ENCODE measurements around the gene AS3MT. TPM values are rescaled to one million over a fixed set of nuclear protein-coding genes. Genes with fewer than 3 reads are reported as not detected.

AS3MT gene
- total RNA-seq, 1 experiment from 2014 or later, result 5.2 TPM

DNA sequence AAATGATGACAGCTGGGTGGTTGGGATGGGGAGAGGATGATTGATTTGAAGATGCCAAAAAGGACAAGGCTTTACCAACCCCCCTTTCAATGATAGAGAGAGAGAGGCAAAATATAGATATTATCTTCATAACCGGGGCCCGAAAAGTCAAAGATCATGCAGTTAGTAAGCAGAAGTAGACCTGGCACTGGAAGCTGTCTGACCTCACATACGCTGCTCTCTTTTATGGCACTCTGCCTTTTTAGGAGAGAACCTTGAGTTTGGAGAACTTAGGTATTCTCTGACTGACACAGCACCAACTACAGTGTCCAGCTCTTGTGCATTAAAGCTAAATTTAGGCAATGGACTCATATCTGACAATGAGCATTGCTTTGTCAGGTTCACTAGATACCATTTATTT is 79.5 kb downstream of the AS3MT start:
- BruUV-seq (replicated peaks), result no TSS peak
- ChIA-PET CTCF (no interaction called here), POLR2A (ENCODE audit: low non-redundant PET) (no interaction called here)
- no peaks in the 10 kb centered on the region for H3K4me1 ChIP-seq (ENCODE audit: insufficient read depth, low read length, poor library complexity, severe bottlenecking)
- H3K36me3 ChIP-seq (ENCODE audit: insufficient read depth, low read length, poor library complexity, severe bottlenecking), result no peaks in the 10 kb centered on the region
- H3K4me3 ChIP-seq (ENCODE audit: low read depth, low read length, poor library complexity, severe bottlenecking), result no peak overlapping the region
- intact Hi-C loops (cut with micrococcal nuclease; ENCODE audit: unreplicated experiment), result no loop called here
- H3K27ac ChIP-seq (ENCODE audit: low read depth, low read length, poor library complexity, severe bottlenecking), result no peak overlapping the region
- H3K27me3 ChIP-seq (replicated peaks; ENCODE audit: insufficient read depth, low read depth, low read length, poor library complexity), result no peaks in the 10 kb centered on the region
- TF ChIP-seq EZH2 (IDR thresholded peaks at IDR 0.05; ENCODE audit: borderline replicate concordance, low read depth, low read length, poor library complexity, severe bottlenecking), result no peak
- TF ChIP-seq, protein P1, sequence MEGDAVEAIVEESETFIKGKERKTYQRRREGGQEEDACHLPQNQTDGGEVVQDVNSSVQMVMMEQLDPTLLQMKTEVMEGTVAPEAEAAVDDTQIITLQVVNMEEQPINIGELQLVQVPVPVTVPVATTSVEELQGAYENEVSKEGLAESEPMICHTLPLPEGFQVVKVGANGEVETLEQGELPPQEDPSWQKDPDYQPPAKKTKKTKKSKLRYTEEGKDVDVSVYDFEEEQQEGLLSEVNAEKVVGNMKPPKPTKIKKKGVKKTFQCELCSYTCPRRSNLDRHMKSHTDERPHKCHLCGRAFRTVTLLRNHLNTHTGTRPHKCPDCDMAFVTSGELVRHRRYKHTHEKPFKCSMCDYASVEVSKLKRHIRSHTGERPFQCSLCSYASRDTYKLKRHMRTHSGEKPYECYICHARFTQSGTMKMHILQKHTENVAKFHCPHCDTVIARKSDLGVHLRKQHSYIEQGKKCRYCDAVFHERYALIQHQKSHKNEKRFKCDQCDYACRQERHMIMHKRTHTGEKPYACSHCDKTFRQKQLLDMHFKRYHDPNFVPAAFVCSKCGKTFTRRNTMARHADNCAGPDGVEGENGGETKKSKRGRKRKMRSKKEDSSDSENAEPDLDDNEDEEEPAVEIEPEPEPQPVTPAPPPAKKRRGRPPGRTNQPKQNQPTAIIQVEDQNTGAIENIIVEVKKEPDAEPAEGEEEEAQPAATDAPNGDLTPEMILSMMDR (conservative IDR thresholded peaks at IDR 0.05; ENCODE audit: low read depth, low read length), result no peak
- DNase-seq (ENCODE audit: low spot score), result no peak
- no peaks in the 10 kb centered on the region for H3K9me3 ChIP-seq (ENCODE audit: low read depth, low read length, poor library complexity, severe bottlenecking)

DNA sequence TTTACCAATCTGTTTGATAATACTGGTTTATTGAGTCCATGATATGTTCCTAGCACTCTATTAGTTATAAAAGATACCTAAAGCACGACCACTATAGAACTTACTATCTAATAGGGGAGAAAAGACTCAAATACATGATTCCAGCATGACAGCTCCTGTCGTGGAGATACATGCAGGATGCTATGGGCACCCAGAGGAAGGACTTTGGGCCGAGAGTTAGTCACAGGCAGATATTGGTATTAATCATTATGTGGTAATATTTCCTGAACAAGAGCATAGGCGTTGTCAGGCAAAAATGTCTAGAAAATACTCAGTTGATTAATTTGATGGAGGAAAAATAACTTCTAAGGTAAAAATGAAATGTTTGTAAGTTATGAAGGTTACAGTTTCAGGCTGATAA is 80.6 kb downstream of the AS3MT start:
- Histone ChIP-seq H3K36me3 (ENCODE audit: insufficient read depth, low read length, poor library complexity, severe bottlenecking) (no peaks in the 10 kb centered on the region), H3K4me1 (ENCODE audit: insufficient read depth, low read length, poor library complexity, severe bottlenecking) (no peaks in the 10 kb centered on the region), H3K27me3 (replicated peaks; ENCODE audit: insufficient read depth, low read depth, low read length, poor library complexity) (no peaks in the 10 kb centered on the region), H3K27ac (ENCODE audit: low read depth, low read length, poor library complexity, severe bottlenecking) (no peak overlapping the region), H3K4me3 (ENCODE audit: low read depth, low read length, poor library complexity, severe bottlenecking) (no peak overlapping the region), H3K9me3 (ENCODE audit: low read depth, low read length, poor library complexity, severe bottlenecking) (no peaks in the 10 kb centered on the region)
- no TSS peak for BruUV-seq (replicated peaks)
- DNase-seq (ENCODE audit: low spot score), result no peak
- CTCF ChIA-PET, result no interaction called here
- no peak for TF ChIP-seq EZH2 (IDR thresholded peaks at IDR 0.05; ENCODE audit: borderline replicate concordance, low read depth, low read length, poor library complexity, severe bottlenecking)
- intact Hi-C loops (cut with micrococcal nuclease; ENCODE audit: unreplicated experiment), result no loop called here
- POLR2A ChIA-PET (ENCODE audit: low non-redundant PET), result no interaction called here

DNA sequence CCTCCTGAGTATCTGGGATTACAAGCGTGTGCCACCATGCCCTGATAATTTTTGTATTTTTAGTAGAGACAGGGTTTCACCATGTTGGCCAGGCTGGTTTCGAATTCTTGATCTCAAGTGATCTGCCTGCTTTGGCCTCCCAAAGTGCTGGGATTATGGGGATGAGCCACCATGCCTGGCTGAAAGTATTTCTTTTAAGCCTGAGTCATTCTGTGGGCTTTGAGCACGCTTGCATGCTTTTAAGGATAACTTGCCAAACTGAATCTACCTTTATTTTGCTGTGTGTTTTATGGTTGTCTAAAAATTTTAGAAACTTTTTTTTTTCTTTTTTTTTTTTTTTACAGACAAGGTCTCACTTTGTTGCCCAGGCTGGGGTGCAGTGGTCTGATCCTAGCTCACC is 82.0 kb downstream of the AS3MT start:
- POLR2A ChIA-PET (ENCODE audit: low non-redundant PET), result no interaction called here
- no peaks in the 10 kb centered on the region for H3K9me3 ChIP-seq (ENCODE audit: low read depth, low read length, poor library complexity, severe bottlenecking)
- no peaks in the 10 kb centered on the region for H3K27me3 ChIP-seq (replicated peaks; ENCODE audit: insufficient read depth, low read depth, low read length, poor library complexity)
- CTCF ChIA-PET, result no interaction called here
- no peaks in the 10 kb centered on the region for H3K4me1 ChIP-seq (ENCODE audit: insufficient read depth, low read length, poor library complexity, severe bottlenecking)
- BruUV-seq (replicated peaks), result no TSS peak
- DNase-seq (ENCODE audit: low spot score), result no peak
- no peak overlapping the region for H3K27ac ChIP-seq (ENCODE audit: low read depth, low read length, poor library complexity, severe bottlenecking)
- intact Hi-C loops (cut with micrococcal nuclease; ENCODE audit: unreplicated experiment), result no loop called here
- TF ChIP-seq EZH2 (IDR thresholded peaks at IDR 0.05; ENCODE audit: borderline replicate concordance, low read depth, low read length, poor library complexity, severe bottlenecking), result no peak
- TF ChIP-seq, protein P1 (conservative IDR thresholded peaks at IDR 0.05; ENCODE audit: low read depth, low read length), result no peak
- H3K4me3 ChIP-seq (ENCODE audit: low read depth, low read length, poor library complexity, severe bottlenecking), result no peak overlapping the region
- H3K36me3 ChIP-seq (ENCODE audit: insufficient read depth, low read length, poor library complexity, severe bottlenecking), result no peaks in the 10 kb centered on the region

Other genes with a start within 250 kb of the AS3MT start
- gene TRIM8, start 225.0 kb upstream of the AS3MT start, total RNA-seq (2021), result 29.4 and 32.0 TPM in 2 replicates
- gene ARL3, start 155.1 kb upstream of the AS3MT start, total RNA-seq (2021), result 14.9 and 17.2 TPM in 2 replicates
- gene SFXN2, start 154.8 kb upstream of the AS3MT start, total RNA-seq (2021), result 19.5 and 24.6 TPM in 2 replicates
- gene WBP1L, start 125.5 kb upstream of the AS3MT start, total RNA-seq (2021), result 20.0 and 20.3 TPM in 2 replicates
- not detected in 2 replicates for gene CYP17A1, start 32.1 kb upstream of the AS3MT start, total RNA-seq (2021)
- 8.2 and 11.1 TPM in 2 replicates for gene BORCS7, start 15.2 kb upstream of the AS3MT start, total RNA-seq (2021)
- gene CNNM2, start 48.8 kb downstream of the AS3MT start, total RNA-seq (2021), result 4.8 and 5.6 TPM in 2 replicates

All from A673 (cell line).